A549 (cell line): Measurements from ENCODE around the gene APOBEC3A.

Source experiments
- BHLHE40 ChIP-seq: IDR thresholded peaks from 2 replicates; pipeline ENCODE4 v1.6.1; 2012; ENCODE audit warnings: low read depth, low read length, inconsistent platforms
- EP300 ChIP-seq, 2 experiments: fragments of >200 bp; sonication (Bioruptor Twin); formaldehyde crosslinking; IDR thresholded peaks; 2 replicates in 1 of 2; 3 replicates in 1 of 2; pipeline ENCODE4 v1.6.1; 2016 to 2017
- GATA3 ChIP-seq: IDR thresholded peaks from 2 replicates; pipeline ENCODE4 v1.6.1; 2012; ENCODE audit warnings: borderline replicate concordance
- HDAC2 ChIP-seq: fragments of 200-600 bp; sonication (generic); IDR thresholded peaks from 2 replicates; pipeline ENCODE4 v1.6.1; 2016
- MAFK ChIP-seq: fragments of 450-650 bp; IDR thresholded peaks from 2 replicates; pipeline ENCODE4 v1.6.1; 2014; ENCODE audit not compliant: partially characterized antibody
- MAZ ChIP-seq: fragments of 150-350 bp; IDR thresholded peaks from 2 replicates; pipeline ENCODE4 v1.6.1; 2014; ENCODE audit warnings: antibody characterized with exemption, low read depth, low read length, borderline replicate concordance
- POLR2A ChIP-seq: IDR thresholded peaks from 2 replicates; pipeline ENCODE4 v1.6.1; 2012; ENCODE audit warnings: mild to moderate bottlenecking, low read length
- POLR2AphosphoS2 ChIP-seq: conservative IDR thresholded peaks from 2 replicates; pipeline ENCODE4 v1.6.1; 2012; ENCODE audit warnings: low read length, improper control_type of control experiment, inconsistent platforms
- RARB ChIP-seq: fragments of 250-450 bp; sonication (Bioruptor Pico); IDR thresholded peaks from 2 replicates; pipeline ENCODE4 v1.8.0; 2021; ENCODE audit warnings: mild to moderate bottlenecking, moderate library complexity
- RCOR1 ChIP-seq: fragments of 150-350 bp; IDR thresholded peaks from 2 replicates; pipeline ENCODE4 v1.6.1; 2014; ENCODE audit warnings: antibody characterized with exemption, low read length, low read depth
- REST ChIP-seq: fragments of 200-600 bp; sonication (generic); IDR thresholded peaks from 2 replicates; pipeline ENCODE4 v1.6.1; 2016; ENCODE audit warnings: antibody characterized with exemption, mild to moderate bottlenecking, moderate library complexity
- SMC3 ChIP-seq: fragments of >200 bp; sonication (Bioruptor Twin); formaldehyde crosslinking; IDR thresholded peaks from 3 replicates; pipeline ENCODE4 v1.6.1; 2018; ENCODE audit warnings: inconsistent platforms
- TF ChIP-seq, protein P1 (sequence below): fragments of >200 bp; sonication (Bioruptor Twin); formaldehyde crosslinking; IDR thresholded peaks from 3 replicates; pipeline ENCODE4 v1.5.1; 2016
- TF ChIP-seq, protein P2 (sequence below): IDR thresholded peaks from 2 replicates; pipeline ENCODE4 v1.6.1; 2012; ENCODE audit warnings: low read depth, borderline replicate concordance

DNA sequence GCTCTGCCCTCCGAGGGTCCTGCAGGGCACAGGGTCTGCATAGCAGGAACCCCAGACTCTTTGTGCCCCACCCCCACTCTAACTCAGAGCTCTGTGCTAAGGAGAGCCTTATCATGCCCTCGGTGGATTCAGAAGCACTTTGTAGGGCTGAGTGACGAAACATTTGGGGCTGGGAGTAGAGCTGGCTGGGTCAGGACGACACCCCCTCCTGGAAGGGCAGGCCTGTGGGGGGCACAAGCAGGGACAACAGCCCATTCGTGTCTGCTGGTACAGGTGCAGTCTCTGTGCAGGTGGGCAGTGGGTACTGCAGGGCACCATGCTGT, 8.9 kb downstream of the APOBEC3A start:
- TF ChIP-seq RCOR1 (no peak), RARB (CRISPR knock-in tag) (no peak), POLR2AphosphoS2 (no peak), POLR2A (no peak), MAFK (no peak), REST (no peak), EP300 (IDR thresholded peaks at IDR 0.05) (no peak), GATA3 (no peak), BHLHE40 (no peak), SMC3 (no peak), HDAC2 (no peak), MAZ (no peak)
- TF ChIP-seq, protein P1, sequence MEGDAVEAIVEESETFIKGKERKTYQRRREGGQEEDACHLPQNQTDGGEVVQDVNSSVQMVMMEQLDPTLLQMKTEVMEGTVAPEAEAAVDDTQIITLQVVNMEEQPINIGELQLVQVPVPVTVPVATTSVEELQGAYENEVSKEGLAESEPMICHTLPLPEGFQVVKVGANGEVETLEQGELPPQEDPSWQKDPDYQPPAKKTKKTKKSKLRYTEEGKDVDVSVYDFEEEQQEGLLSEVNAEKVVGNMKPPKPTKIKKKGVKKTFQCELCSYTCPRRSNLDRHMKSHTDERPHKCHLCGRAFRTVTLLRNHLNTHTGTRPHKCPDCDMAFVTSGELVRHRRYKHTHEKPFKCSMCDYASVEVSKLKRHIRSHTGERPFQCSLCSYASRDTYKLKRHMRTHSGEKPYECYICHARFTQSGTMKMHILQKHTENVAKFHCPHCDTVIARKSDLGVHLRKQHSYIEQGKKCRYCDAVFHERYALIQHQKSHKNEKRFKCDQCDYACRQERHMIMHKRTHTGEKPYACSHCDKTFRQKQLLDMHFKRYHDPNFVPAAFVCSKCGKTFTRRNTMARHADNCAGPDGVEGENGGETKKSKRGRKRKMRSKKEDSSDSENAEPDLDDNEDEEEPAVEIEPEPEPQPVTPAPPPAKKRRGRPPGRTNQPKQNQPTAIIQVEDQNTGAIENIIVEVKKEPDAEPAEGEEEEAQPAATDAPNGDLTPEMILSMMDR: no peak
- TF ChIP-seq, protein P2, sequence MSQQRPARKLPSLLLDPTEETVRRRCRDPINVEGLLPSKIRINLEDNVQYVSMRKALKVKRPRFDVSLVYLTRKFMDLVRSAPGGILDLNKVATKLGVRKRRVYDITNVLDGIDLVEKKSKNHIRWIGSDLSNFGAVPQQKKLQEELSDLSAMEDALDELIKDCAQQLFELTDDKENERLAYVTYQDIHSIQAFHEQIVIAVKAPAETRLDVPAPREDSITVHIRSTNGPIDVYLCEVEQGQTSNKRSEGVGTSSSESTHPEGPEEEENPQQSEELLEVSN: no peak
